ENCODE measurements around the gene MYLK.

- TF ChIP-seq POLR2A (IDR thresholded peaks at IDR 0.05) (no peak), CTCF (IDR thresholded peaks at IDR 0.05) (no peak)
These were observed 298.0 kb downstream of the MYLK start for GRCh38 chr3:123586131-123586530.

All from lower leg skin (tissue), 3 donors.